Skeletal muscle tissue (tissue), 4 donors: Measurements from ENCODE around the gene POLR2B. TPM values are rescaled to one million over a fixed set of nuclear protein-coding genes. Genes with fewer than 3 reads are reported as not detected.
"Not testable (repeated sequence)": the region's sequence is repeated elsewhere in the genome, so short reads cannot be mapped to it uniquely, and the experiment has no call there.

Experiments used
- H3K27ac ChIP-seq: one replicate; pipeline ENCODE4 v1.7.0; 2013; ENCODE audit warnings: mild to moderate bottlenecking, low read depth, low read length, inconsistent platforms
- H3K27me3 ChIP-seq, 3 donors: one replicate each; pipeline ENCODE4 v1.7.0; 2013; ENCODE audit warnings: low read length in 3 of 3; ENCODE audit not compliant: control insufficient read depth in 3 of 3, insufficient read depth in 3 of 3
- H3K36me3 ChIP-seq, 3 donors: one replicate each; pipeline ENCODE4 v1.7.0; 2013; ENCODE audit warnings: low read length in 3 of 3; ENCODE audit not compliant: control insufficient read depth in 3 of 3, insufficient read depth in 3 of 3
- H3K4me1 ChIP-seq, 3 donors: one replicate each; pipeline ENCODE4 v1.7.0; 2013; ENCODE audit warnings: low read length in 3 of 3, mild to moderate bottlenecking in 3 of 3; ENCODE audit not compliant: control insufficient read depth in 3 of 3, insufficient read depth in 3 of 3
- H3K4me3 ChIP-seq, 3 donors: one replicate each; pipeline ENCODE4 v1.7.0; 2013; ENCODE audit warnings: low read length in 3 of 3
- H3K9ac ChIP-seq, 3 donors: one replicate each; pipeline ENCODE4 v1.7.0; 2013; ENCODE audit warnings: low read length in 3 of 3, mild to moderate bottlenecking in 3 of 3, moderate library complexity in 2 of 3, low read depth in 1 of 3
- H3K9me3 ChIP-seq, 3 donors: one replicate each; pipeline ENCODE4 v1.7.0; 2013; ENCODE audit warnings: low read length in 3 of 3; ENCODE audit not compliant: control insufficient read depth in 3 of 3
- total RNA-seq: library from RNA; depleted of rRNA; stranded (reverse); fragments of >200 nt; gene quantifications from one replicate; pipeline ENCODE4 v1.2.3, GENCODE V29; 2014
- donor health status: Osteomylitis.

Gene POLR2B
- total RNA-seq = 101 TPM

DNA sequence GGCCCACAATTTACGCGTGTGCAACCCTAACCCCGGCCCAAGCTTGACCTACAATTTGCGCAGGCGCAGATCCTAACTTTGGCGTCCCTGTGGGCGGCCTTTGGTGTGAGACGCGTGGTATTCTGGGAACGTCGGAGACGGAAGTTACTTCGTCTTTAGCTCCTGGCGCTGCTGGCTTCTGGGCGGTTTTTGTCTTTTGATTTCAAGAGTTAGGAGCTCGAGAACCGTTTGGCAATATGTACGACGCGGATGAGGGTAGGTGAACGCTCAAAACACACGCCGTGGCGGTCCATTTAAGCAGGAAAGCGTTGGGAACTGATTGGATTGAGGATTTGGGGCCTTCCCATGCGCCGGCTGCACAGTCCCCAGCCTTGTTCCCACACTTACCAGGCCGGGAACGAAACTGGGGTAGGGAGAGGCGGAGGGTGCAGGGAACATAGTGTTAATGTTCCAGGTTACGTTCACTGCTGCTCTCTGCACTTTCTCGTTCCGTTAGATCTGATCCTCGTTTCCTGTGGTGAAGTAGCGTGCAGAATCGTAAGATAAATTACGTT, at the start of gene POLR2B:
Gene POLR2B (plus strand): TSS at position 147 of the 554 bp plus-strand sequence. CDS start 90 bp downstream, at position 237.
- H3K27ac ChIP-seq = peak within 1 kb of the TSS; percentile 84
- peaks cover 24 to 32% (median 30%) of the 10 kb centered on the region in 3 donors for H3K4me1 ChIP-seq
- H3K36me3 ChIP-seq = peaks cover under 1 to 6% (median 1%) of the 10 kb centered on the region in 3 donors
- H3K27me3 ChIP-seq = no peaks in the 10 kb centered on the region
- H3K9ac ChIP-seq = peak within 1 kb of the TSS; percentile 92 to 98 (median 94)
- H3K9me3 ChIP-seq = no peaks in the 10 kb centered on the region
- H3K4me3 ChIP-seq = peak within 1 kb of the TSS; percentile 97 to 99 (median 98)

DNA sequence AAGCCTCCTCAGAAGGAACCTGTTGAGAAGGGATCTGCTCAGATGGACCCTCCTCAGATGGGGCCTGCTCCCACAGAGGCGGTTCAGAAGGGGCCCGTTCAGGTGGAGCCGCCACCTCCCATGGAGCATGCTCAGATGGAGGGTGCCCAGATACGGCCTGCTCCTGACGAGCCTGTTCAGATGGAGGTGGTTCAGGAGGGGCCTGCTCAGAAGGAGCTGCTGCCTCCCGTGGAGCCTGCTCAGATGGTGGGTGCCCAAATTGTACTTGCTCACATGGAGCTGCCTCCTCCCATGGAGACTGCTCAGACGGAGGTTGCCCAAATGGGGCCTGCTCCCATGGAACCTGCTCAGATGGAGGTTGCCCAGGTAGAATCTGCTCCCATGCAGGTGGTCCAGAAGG, 48.1 kb upstream of the POLR2B start:
- no peaks in the 10 kb centered on the region for H3K27me3 ChIP-seq
- peaks cover 13 to 21% (median 21%) of the 10 kb centered on the region in 3 donors for H3K36me3 ChIP-seq
- H3K9me3 ChIP-seq = no peaks in the 10 kb centered on the region
- H3K4me1 ChIP-seq = no peaks in the 10 kb centered on the region
- H3K4me3 ChIP-seq = no peak overlapping the region
- no peak overlapping the region for H3K27ac ChIP-seq
- no peak overlapping the region for H3K9ac ChIP-seq

DNA sequence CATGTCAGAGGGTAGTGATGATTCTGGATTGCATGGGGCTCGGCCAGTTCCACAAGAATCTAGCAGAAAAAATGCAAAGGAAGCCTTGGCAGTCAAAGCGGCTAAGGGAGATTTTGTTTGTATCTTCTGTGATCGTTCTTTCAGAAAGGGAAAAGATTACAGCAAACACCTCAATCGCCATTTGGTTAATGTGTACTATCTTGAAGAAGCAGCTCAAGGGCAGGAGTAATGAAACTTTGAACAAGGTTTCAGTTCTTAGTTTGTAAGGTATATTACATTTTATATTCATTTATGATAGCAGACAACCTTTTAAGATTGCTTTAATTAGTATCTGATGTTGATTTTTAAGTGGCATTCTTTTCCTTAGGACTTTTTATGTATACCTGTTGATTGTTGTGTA, 46.8 kb upstream of the POLR2B start:
- no peak overlapping the region for H3K9ac ChIP-seq
- no peaks in the 10 kb centered on the region for H3K9me3 ChIP-seq
- H3K4me1 ChIP-seq = no peaks in the 10 kb centered on the region
- H3K27ac ChIP-seq = no peak overlapping the region
- no peaks in the 10 kb centered on the region for H3K27me3 ChIP-seq
- H3K36me3 ChIP-seq = peaks cover 13 to 21% (median 21%) of the 10 kb centered on the region in 3 donors
- no peak overlapping the region for H3K4me3 ChIP-seq

DNA sequence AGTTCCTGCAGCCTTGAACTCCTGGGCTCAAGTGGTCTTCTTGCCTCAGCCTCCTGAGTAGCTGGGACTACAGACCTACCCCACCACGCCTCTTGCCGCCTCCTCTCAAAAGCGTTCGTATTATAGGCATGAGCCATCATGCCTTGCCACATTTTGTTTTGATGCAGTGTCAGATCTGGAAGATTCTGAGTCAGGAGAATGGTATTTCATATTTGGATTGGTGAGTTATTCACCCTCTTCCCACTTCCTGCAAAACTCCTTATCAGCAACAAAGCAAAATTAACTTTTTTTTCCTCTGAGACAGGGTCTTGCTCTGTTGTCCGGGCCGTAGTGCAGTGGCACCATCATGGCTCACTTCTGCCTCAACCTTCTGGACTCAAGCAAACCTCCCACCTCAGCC, 41.4 kb upstream of the POLR2B start:
- H3K9ac ChIP-seq = no peak overlapping the region
- no peaks in the 10 kb centered on the region for H3K27me3 ChIP-seq
- H3K4me3 ChIP-seq = no peak overlapping the region
- no peak overlapping the region for H3K27ac ChIP-seq
- no peaks in the 10 kb centered on the region for H3K9me3 ChIP-seq
- H3K36me3 ChIP-seq = peaks cover 0 to 4% (median 2%) of the 10 kb centered on the region in 3 donors
- no peaks in the 10 kb centered on the region for H3K4me1 ChIP-seq

DNA sequence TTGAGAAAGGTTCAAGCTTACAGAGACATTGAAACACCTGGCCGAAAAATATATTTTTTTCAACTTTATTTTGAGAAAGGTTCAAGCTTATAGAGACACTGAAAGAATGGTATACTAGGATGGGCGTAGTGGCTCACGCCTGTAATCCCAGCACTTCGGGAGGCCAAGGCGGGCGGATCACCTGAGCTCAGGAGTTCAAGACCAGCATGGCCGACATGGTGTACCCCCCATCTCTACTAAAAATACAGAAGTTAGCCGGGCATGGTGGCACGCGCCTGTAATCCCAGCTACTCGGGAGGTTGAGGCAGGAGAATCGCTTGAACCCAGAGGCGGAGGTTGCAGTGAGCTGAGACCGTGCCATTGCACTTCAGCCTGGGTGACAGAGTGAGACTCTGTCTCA, 38.9 kb upstream of the POLR2B start:
- H3K27ac ChIP-seq, H3K4me1 ChIP-seq, H3K9me3 ChIP-seq, H3K36me3 ChIP-seq, H3K9ac ChIP-seq, H3K4me3 ChIP-seq, H3K27me3 ChIP-seq: not testable (repeated sequence)

DNA sequence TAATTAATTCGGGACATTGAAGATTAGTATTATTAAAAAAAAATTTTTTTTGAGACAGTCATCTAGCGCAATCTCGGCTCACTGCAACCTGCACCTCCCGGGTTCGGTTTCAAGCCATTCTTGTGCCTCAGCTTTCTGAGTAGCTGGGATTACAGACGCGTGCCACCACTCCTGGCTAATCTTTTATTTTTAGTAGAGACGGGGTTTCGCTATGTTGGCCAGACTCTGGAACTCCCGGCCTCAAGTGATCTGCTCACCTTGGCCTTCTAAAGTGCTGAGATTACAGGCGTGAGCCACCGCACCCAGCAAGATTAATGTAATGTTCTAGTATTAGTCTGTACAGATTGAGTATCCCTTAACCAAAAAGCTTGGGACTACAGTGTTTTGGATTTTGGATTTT, 38.3 kb upstream of the POLR2B start:
- Histone ChIP-seq H3K27me3 (no peaks in the 10 kb centered on the region), H3K4me3 (no peak overlapping the region), H3K9me3 (no peaks in the 10 kb centered on the region), H3K27ac (no peak overlapping the region), H3K4me1 (no peaks in the 10 kb centered on the region), H3K36me3 (peaks cover 0 to 4% (median 2%) of the 10 kb centered on the region in 3 donors), H3K9ac (no peak overlapping the region)

DNA sequence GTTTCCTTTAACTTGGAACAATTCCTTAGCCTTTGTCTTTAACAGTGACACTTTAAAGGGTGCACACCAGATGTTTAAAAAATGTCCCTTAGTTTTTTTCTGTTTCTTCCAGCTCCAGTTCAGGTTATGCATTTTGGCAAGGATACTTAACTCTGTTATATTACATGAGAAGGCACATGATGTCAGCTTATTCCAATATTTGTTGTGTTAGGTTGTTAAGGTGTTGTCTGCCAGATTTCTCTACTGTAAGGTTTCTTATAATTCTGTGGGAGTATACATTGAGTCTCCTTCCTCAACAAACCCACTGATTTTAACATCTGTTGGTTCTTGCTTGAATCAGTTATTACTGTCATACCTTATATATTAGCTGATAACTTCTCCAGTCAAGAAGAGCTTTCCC, 37.7 kb upstream of the POLR2B start:
- no peaks in the 10 kb centered on the region for H3K4me1 ChIP-seq
- no peaks in the 10 kb centered on the region for H3K9me3 ChIP-seq
- H3K27ac ChIP-seq = no peak overlapping the region
- peaks cover 0 to 4% (median 2%) of the 10 kb centered on the region in 3 donors for H3K36me3 ChIP-seq
- no peaks in the 10 kb centered on the region for H3K27me3 ChIP-seq
- no peak overlapping the region for H3K4me3 ChIP-seq
- no peak overlapping the region for H3K9ac ChIP-seq

DNA sequence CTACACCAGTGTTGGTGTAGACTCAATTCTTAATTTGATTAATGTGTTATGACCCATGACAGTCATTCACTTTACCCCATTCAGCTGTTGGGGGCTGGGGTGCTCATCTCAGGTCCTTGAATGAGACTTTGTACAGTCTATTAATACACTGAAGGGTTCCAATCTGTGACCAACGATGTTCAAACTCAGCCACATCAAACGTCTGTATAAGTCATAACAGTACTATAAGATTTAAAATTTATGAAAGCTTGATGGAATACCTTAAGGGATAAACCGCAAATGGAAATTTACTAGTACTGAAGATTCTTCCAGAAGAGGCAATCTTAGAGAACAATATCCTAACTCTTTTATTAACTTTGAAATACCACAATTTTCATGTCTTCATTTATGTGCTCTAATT, 37.3 kb upstream of the POLR2B start:
- Histone ChIP-seq H3K4me1 (no peaks in the 10 kb centered on the region), H3K4me3 (no peak overlapping the region), H3K36me3 (peaks cover 0 to 4% (median 2%) of the 10 kb centered on the region in 3 donors), H3K27ac (no peak overlapping the region), H3K9me3 (no peaks in the 10 kb centered on the region), H3K9ac (no peak overlapping the region), H3K27me3 (no peaks in the 10 kb centered on the region)

DNA sequence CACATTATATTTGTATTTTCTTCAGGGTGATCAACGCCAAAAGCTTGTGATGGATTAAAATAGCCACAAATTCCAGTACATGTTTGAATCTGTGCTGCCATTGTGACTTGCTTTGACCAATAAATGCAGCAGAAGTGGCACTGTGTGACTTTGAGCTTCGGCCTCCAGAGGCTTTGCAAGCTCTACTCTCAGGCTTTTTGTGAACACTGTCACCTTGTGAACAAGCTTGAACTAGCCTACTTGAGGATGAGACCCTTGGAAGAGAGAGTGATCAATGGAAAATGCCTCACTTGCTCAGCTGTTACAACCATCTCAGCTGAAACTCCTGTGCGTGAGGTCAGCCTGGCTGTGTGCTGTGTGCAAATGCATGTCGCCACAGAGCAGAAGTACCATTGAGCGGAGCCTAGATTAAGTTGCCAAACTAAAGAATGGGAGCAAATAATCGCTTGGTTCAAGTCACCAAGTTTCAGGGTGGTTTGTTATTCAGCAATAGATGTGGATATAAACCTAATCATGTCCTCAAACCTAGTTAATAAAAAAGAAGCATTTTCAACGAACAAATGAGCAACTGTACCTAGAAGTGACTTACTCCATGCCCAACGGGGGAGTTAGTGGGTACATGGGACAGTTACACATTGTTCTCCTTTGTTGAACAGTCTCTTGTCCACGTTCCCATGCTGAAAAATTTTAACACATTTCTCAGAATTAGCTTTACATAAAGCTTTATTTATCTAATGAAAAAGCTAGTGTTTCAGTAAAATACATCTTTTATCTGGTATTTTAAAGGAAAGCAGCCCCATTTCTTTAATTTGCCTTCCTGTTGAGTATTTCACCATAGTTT, 24.8 kb upstream of the POLR2B start:
- Histone ChIP-seq H3K9ac (no peak overlapping the region), H3K27me3 (no peaks in the 10 kb centered on the region), H3K4me1 (peaks cover 2 to 10% (median 4%) of the 10 kb centered on the region in 3 donors), H3K27ac (no peak overlapping the region), H3K36me3 (no peaks in the 10 kb centered on the region), H3K4me3 (no peak overlapping the region), H3K9me3 (no peaks in the 10 kb centered on the region)

DNA sequence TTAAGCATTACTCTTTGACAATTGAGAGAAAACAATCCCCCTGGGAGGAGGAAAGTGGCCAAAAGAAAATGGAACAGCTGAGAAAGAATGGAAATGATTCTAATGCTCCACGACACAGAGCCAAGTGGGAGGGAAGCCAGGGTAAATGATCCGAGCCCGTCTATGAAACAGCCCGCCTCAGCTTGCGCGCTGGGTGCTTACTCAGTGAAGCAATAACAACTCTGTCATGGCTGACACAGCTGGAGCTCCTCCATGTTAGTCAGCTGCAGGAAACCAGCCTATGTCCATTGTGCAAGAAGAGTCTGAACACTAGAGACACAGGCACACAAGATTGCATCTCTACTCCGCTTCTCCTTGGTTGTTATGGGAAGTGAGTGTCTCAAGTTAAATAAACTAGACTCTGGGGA, 20.6 kb upstream of the POLR2B start:
- peak overlapping the region; percentile 2 to 59 (median 10) for H3K4me3 ChIP-seq

More for the DNA sequence above, 20.6 kb upstream of the POLR2B start:
- no peaks in the 10 kb centered on the region for H3K9me3 ChIP-seq
- no peaks in the 10 kb centered on the region for H3K27me3 ChIP-seq
- H3K27ac ChIP-seq = no peak overlapping the region
- peaks cover under 1 to 6% (median 3%) of the 10 kb centered on the region in 3 donors for H3K36me3 ChIP-seq
- peaks cover 2 to 12% (median 5%) of the 10 kb centered on the region in 3 donors for H3K4me1 ChIP-seq
- peak overlapping the region; percentile 0 to 32 (median 17) for H3K9ac ChIP-seq
